A673 (cell line): ENCODE results near the gene ARHGAP26.

Experiments
- CTCF ChIP-seq: fragments of 300-800, 200-600 bp; sonication (generic); conservative IDR thresholded peaks from 2 replicates; pipeline ENCODE4 v1.5.1; 2017; ENCODE audit warnings: low read depth, mild to moderate bottlenecking, antibody characterized with exemption, low read length, moderate library complexity, mixed read lengths
- EZH2 ChIP-seq: fragments of 200-600 bp; sonication (generic); IDR thresholded peaks from 2 replicates; pipeline ENCODE4 v1.6.1; 2017; ENCODE audit warnings: borderline replicate concordance, low read depth, mild to moderate bottlenecking, mixed read lengths, antibody characterized with exemption, low read length; ENCODE audit not compliant: poor library complexity, severe bottlenecking

GRCh38 chr5:143025971-143026370 lies 255.8 kb downstream of the ARHGAP26 start:
- TF ChIP-seq CTCF (no peak), EZH2 (no peak)
